DOHH2 (cell line): ENCODE data around the gene WDR89.

Experiments used
- H3F3A ChIP-seq: fragments of 200-600 bp; sonication (generic), shearing (Covaris generic); 2 replicates; pipeline ENCODE4 v1.6.0; 2016; ENCODE audit warnings: antibody characterized with exemption, mild to moderate bottlenecking; ENCODE audit not compliant: control insufficient read depth, insufficient read depth
- H3K27ac ChIP-seq: fragments of 200-600 bp; sonication (generic); 2 replicates; pipeline ENCODE4 v1.5.1; 2014; ENCODE audit warnings: low read depth, mild to moderate bottlenecking, low read length, moderate library complexity
- H3K27me3 ChIP-seq: fragments of 200-600 bp; sonication (generic); 2 replicates; pipeline ENCODE4 v1.6.1; 2014; ENCODE audit warnings: mild to moderate bottlenecking, low read length, mixed read lengths; ENCODE audit not compliant: control insufficient read depth
- H3K36me3 ChIP-seq: fragments of 200-600 bp; sonication (generic); 2 replicates; pipeline ENCODE4 v1.6.1; 2014; ENCODE audit warnings: mild to moderate bottlenecking, low read length, moderate library complexity, mixed read lengths; ENCODE audit not compliant: control insufficient read depth
- H3K4me1 ChIP-seq: fragments of 200-600 bp; sonication (generic); 2 replicates; pipeline ENCODE4 v1.6.1; 2014; ENCODE audit warnings: mild to moderate bottlenecking, low read length, mixed read lengths; ENCODE audit not compliant: control insufficient read depth
- H3K4me2 ChIP-seq: fragments of 200-600 bp; sonication (generic); 2 replicates; pipeline ENCODE4 v1.6.0; 2014; ENCODE audit warnings: mild to moderate bottlenecking, low read length, moderate library complexity
- H3K4me3 ChIP-seq: fragments of 200-600 bp; sonication (generic); 2 replicates; pipeline ENCODE4 v1.5.1; 2014; ENCODE audit warnings: mild to moderate bottlenecking, low read length, mixed read lengths
- H3K79me2 ChIP-seq: fragments of 200-600 bp; sonication (generic); 2 replicates; pipeline ENCODE4 v1.6.1; 2014; ENCODE audit warnings: mild to moderate bottlenecking, low read length, mixed read lengths; ENCODE audit not compliant: control insufficient read depth
- H3K9me2 ChIP-seq: fragments of 200-600 bp; sonication (generic); replicated peaks from 2 replicates; pipeline ENCODE4 v1.6.1; 2014; ENCODE audit warnings: mild to moderate bottlenecking, low read length, mixed read lengths; ENCODE audit not compliant: control insufficient read depth
- H3K9me3 ChIP-seq: fragments of 200-600 bp; sonication (generic); 2 replicates; pipeline ENCODE4 v1.6.1; 2014; ENCODE audit warnings: antibody characterized with exemption, low read length, mixed read lengths; ENCODE audit not compliant: control insufficient read depth, insufficient read depth
- H4K20me1 ChIP-seq: fragments of 200-600 bp; sonication (generic); 2 replicates; pipeline ENCODE4 v1.6.0; 2014; ENCODE audit warnings: low read depth, mild to moderate bottlenecking, antibody characterized with exemption, low read length, moderate library complexity; ENCODE audit not compliant: control insufficient read depth, insufficient read depth
- CTCF ChIP-seq: fragments of 200-600 bp; sonication (generic); IDR thresholded peaks from one replicate; pipeline ENCODE4 v1.5.1; 2014; ENCODE audit warnings: antibody characterized with exemption, mild to moderate bottlenecking, low read depth, low read length; ENCODE audit not compliant: poor library complexity, severe bottlenecking
- EZH2phosphoT487 ChIP-seq: fragments of 200-600 bp; sonication (generic); IDR thresholded peaks from 2 replicates; pipeline ENCODE4 v1.6.1; 2017; ENCODE audit warnings: borderline replicate concordance, mild to moderate bottlenecking, antibody characterized with exemption, low read length, moderate library complexity, mixed read lengths

The WDR89 gene

GRCh38 chr14:63603749-63604277, 37.9 kb downstream of the WDR89 start:
- TF ChIP-seq EZH2phosphoT487, result no peak
- TF ChIP-seq CTCF, result no peak
- Histone ChIP-seq H3K36me3 (peaks cover 38% of the 10 kb centered on the region), H4K20me1 (0 out of 2 replicates have a peak, but pooled peaks cover 4% of the 10 kb centered on the region), H3K27ac (no peak overlapping the region), H3K4me3 (no peak overlapping the region), H3K4me1 (peaks cover 10% of the 10 kb centered on the region), H3K9me2 (no peaks in the 10 kb centered on the region), H3K9me3 (no peaks in the 10 kb centered on the region), H3K4me2 (no peak overlapping the region), H3K79me2 (peaks cover 32% of the 10 kb centered on the region), H3F3A (no peaks in the 10 kb centered on the region), H3K27me3 (no peaks in the 10 kb centered on the region)

GRCh38 chr14:63598807-63599206, 42.9 kb downstream of the WDR89 start:
- peaks cover 2% of the 10 kb centered on the region for H3K4me1 ChIP-seq
- H3F3A ChIP-seq, result no peaks in the 10 kb centered on the region
- no peaks in the 10 kb centered on the region for H3K9me2 ChIP-seq
- H3K79me2 ChIP-seq, result peaks cover 7% of the 10 kb centered on the region; the same call in 1 of the 2 replicates
- H3K27me3 ChIP-seq, result no peaks in the 10 kb centered on the region
- TF ChIP-seq EZH2phosphoT487 (no peak), CTCF (no peak)
- H3K4me3 ChIP-seq, result no peak overlapping the region
- 0 out of 2 replicates have a peak, but pooled peaks cover 4% of the 10 kb centered on the region for H4K20me1 ChIP-seq
- peaks cover 6% of the 10 kb centered on the region; the same call in 1 of the 2 replicates for H3K9me3 ChIP-seq
- H3K36me3 ChIP-seq, result peaks cover 59% of the 10 kb centered on the region
- no peak overlapping the region for H3K4me2 ChIP-seq
- H3K27ac ChIP-seq, result no peak overlapping the region

- TF ChIP-seq EZH2phosphoT487, result no peak
- TF ChIP-seq CTCF, result no peak
- peaks cover 50% of the 10 kb centered on the region for H3K36me3 ChIP-seq
- H3K4me3 ChIP-seq, result no peak overlapping the region
- H3F3A ChIP-seq, result no peaks in the 10 kb centered on the region
- H4K20me1 ChIP-seq, result no peaks in the 10 kb centered on the region
- H3K9me3 ChIP-seq, result peaks cover 6% of the 10 kb centered on the region; the same call in 1 of the 2 replicates
- no peaks in the 10 kb centered on the region for H3K4me1 ChIP-seq
- no peaks in the 10 kb centered on the region for H3K79me2 ChIP-seq
- H3K27me3 ChIP-seq, result no peaks in the 10 kb centered on the region
- no peaks in the 10 kb centered on the region for H3K9me2 ChIP-seq
- no peak overlapping the region for H3K27ac ChIP-seq
- H3K4me2 ChIP-seq, result no peak overlapping the region
Measured at GRCh38 chr14:63596998-63597658, 44.5 kb downstream of the WDR89 start.
